Natural killer cell treated with Interleukin-12 subunit alpha and Interleukin-12 subunit beta and Interleukin-15 and Interleukin-18, amount 100 ng/mL, for 72 hours (primary cell): ENCODE data around the gene PRKCH. TPM values are rescaled to one million over a fixed set of nuclear protein-coding genes. Genes with fewer than 3 reads are reported as not detected.
A peak's percentile ranks its signal among the peaks of the same experiment; 100 is the strongest.

Source experiments
- ATAC-seq, 2 donors: fragments of 150-1000 bp; cut with Tn5 transposase in 1 of 2; sonication (Bioruptor Pico), chemical (Tn5 transposase) in 1 of 2; 2 replicates each; pipeline ENCODE4 v1.10.0; 2021
- DNase-seq: peaks from one replicate; pipeline ENCODE4 v3.0.0; 2022; ENCODE audit warnings: low spot score
- H3K27ac Mint-ChIP-seq, 2 donors: 1 replicate in 1 of 2; 2 replicates in 1 of 2; pipeline ENCODE4 v1.8.0; 2022; ENCODE audit warnings: mixed read lengths in 2 of 2, mild to moderate bottlenecking in 1 of 2, moderate library complexity in 1 of 2
- H3K27me3 Mint-ChIP-seq, 2 donors: 1 replicate in 1 of 2; 2 replicates in 1 of 2; pipeline ENCODE4 v1.8.0; 2022; ENCODE audit warnings: mixed read lengths in 2 of 2
- H3K36me3 Mint-ChIP-seq: one replicate; pipeline ENCODE4 v1.8.0; 2022; ENCODE audit warnings: mixed read lengths
- H3K4me1 Mint-ChIP-seq, 2 donors: 1 replicate in 1 of 2; 2 replicates in 1 of 2; pipeline ENCODE4 v1.8.0; 2022; ENCODE audit warnings: low read depth in 2 of 2, mixed read lengths in 2 of 2, mild to moderate bottlenecking in 1 of 2
- H3K4me3 Mint-ChIP-seq: one replicate; pipeline ENCODE4 v1.8.0; 2022; ENCODE audit warnings: mixed read lengths
- H3K9me3 Mint-ChIP-seq: 2 replicates; pipeline ENCODE4 v1.8.0; 2022; ENCODE audit warnings: mixed read lengths
- total RNA-seq, 2 donors: library from RNA; stranded (reverse); gene quantifications; one replicate each; pipeline ENCODE4 v1.2.3, GENCODE V29; 2022

The PRKCH gene
- total RNA-seq, 2 donors from 2014 or later = 182 to 216 TPM

DNA sequence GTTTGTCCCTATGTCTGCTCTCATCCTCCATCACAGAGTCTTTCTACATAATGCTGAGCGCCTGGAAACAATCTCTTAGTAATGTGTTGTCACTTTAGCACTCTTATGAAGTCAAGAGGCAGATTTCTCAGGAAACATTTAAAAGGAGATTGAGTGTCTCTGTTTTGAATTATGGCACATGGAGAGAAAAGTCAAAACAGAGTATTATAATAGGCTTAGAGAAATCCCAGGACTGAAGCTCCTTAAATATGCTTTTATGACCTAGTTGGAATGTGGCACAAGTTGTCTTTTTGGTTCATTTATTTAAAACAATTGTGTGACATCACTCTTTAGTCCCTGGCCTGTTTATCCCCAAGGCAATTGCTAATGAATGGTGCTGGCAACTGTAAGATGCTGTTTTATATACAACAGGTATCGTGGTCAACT lies 256.1 kb downstream of the PRKCH start:
- no peak for DNase-seq
- Mint-ChIP-seq H3K27ac (peak overlapping the region; percentile 2 to 50), H3K36me3 (peaks cover 6% of the 10 kb centered on the region), H3K27me3 (no peaks in the 10 kb centered on the region), H3K4me1 (peaks cover 27 to 46% of the 10 kb centered on the region in 2 donors), H3K9me3 (no peaks in the 10 kb centered on the region), H3K4me3 (peak overlapping the region; percentile 7)
- no peak for ATAC-seq

DNA sequence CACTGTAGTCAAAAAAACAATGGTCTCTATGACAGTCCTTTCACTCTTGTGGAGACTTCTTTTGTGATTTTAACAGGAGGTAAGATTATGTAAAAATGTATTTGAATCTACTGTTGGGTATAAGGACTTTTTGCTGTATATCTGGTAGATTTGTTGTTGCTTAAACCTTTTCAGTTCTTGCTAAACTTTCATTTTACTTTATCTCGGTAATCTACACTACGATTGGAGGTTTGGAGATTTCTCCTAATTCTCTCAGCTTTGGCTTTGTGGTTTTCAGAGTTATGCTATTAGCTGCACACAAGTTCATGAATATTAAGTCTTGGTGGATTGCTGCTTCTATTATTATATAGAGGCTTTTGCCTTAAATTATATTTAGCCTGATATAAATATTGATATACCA lies 257.4 kb downstream of the PRKCH start:
- ATAC-seq = peak; percentile 43 to 48
- Mint-ChIP-seq H3K4me1 (peaks cover 26 to 44% of the 10 kb centered on the region in 2 donors), H3K27me3 (no peaks in the 10 kb centered on the region), H3K36me3 (peaks cover 6% of the 10 kb centered on the region), H3K27ac (peak overlapping the region; percentile 2 to 50), H3K9me3 (no peaks in the 10 kb centered on the region), H3K4me3 (peak overlapping the region; percentile 59)
- DNase-seq = no peak

DNA sequence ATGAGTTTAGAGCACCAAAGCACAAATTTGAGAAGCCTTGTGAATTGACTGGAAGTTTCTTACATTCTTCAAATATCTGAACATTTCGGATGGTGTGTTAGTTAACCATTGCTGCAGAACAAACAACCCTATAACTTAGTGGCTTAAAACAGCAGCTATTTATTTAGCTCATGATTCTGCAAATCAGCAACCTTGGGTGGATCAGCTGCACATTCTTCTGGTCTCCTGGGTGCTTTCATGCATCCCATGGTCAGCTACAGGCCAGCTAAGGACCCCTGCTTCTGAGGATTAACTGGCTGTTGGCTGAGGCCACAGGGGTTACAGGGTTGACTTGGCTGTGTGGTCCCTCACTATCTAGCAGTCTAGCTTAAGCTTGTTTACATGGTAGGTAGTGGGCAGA lies 260.0 kb downstream of the PRKCH start:
- no peaks in the 10 kb centered on the region for H3K27me3 Mint-ChIP-seq
- DNase-seq = no peak
- no peak for ATAC-seq
- no peak overlapping the region for H3K4me3 Mint-ChIP-seq
- peak overlapping the region in 1 of 2 donors; percentile 76 for H3K27ac Mint-ChIP-seq
- peaks cover 6% of the 10 kb centered on the region for H3K36me3 Mint-ChIP-seq
- H3K9me3 Mint-ChIP-seq = no peaks in the 10 kb centered on the region
- H3K4me1 Mint-ChIP-seq = peaks cover 37 to 58% of the 10 kb centered on the region in 2 donors

DNA sequence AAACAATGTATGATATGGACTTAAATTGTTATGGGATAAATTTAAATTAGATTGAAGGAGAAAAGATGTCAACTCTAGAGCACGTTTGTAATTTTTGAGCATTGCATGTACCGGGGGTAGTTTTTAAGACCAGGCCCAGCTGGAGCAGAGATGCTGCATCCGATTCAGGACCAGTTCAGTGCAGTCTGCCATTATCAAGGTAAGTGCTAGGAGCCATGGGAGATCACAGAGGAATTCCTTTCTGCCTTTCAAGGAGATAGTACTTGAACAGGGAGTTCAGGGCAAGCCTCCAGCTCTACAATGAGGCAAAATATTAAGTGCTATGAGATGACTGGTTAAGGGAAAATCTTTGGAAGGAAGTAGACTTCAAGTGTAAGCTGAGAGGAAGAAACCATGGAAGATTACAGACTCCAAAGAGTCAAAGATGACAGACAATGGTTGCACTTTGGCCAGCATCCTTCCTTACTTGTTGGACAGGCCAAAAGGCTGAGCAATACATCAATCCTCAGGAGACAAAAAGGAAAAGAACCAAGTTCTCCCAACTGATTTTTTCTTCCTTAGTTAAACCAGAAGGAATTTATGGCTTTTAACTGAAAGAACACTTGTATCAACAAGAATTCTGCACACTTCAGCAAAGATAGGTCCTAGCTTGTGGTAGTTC lies 260.7 kb downstream of the PRKCH start:
- no peak for DNase-seq
- Mint-ChIP-seq H3K4me3 (no peak overlapping the region), H3K9me3 (no peaks in the 10 kb centered on the region), H3K27me3 (no peaks in the 10 kb centered on the region), H3K27ac (peak overlapping the region in 1 of 2 donors; percentile 76), H3K4me1 (peaks cover 38 to 59% of the 10 kb centered on the region in 2 donors), H3K36me3 (peaks cover 5% of the 10 kb centered on the region)
- ATAC-seq = no peak

DNA sequence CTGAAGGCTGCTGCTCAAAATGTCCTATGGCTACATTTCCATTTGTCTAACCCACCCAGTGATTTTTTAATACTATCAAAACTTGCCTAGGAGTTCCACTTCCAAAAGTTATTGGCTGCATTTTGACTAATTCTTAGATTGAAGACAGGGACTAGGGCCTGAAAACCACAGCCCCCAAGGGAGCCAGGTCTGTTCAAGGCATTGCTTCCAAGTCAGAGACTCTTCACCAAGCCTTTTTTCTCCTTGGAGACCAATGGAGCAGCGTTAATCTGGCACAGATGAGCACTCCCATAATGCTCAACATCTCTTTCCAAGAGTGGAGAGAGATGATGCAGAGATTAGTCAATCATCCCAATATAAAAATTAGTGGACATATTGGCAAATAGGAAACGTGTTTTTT lies 261.4 kb downstream of the PRKCH start:
- peaks cover 32 to 60% of the 10 kb centered on the region in 2 donors for H3K4me1 Mint-ChIP-seq
- no peaks in the 10 kb centered on the region for H3K36me3 Mint-ChIP-seq
- H3K27ac Mint-ChIP-seq = peak overlapping the region in 1 of 2 donors; percentile 23
- DNase-seq (no peak), ATAC-seq (no peak)
- no peaks in the 10 kb centered on the region for H3K9me3 Mint-ChIP-seq
- H3K27me3 Mint-ChIP-seq = no peaks in the 10 kb centered on the region
- H3K4me3 Mint-ChIP-seq = no peak overlapping the region

DNA sequence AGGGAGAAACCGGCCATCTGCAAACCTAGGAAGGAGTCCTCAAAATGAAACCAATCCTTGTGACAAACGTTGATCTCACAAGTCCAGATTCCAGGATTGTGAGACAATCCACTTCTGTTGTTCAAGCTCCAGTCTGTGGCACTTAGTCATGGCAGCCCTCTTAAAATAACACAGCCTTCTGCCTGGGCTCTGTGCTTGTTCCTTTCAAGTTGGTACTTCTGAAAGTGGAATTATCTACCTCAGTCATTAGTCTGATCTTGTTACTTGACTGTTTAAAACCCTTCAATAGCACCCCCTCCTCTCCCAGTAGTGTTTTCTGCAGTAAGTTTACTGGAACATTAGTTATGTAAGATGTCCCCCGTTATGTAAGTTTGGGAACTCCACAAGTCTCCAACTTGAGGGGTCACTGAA lies 263.0 kb downstream of the PRKCH start:
- Mint-ChIP-seq H3K4me1 (peaks cover 30 to 57% of the 10 kb centered on the region in 2 donors), H3K9me3 (no peaks in the 10 kb centered on the region), H3K27me3 (no peaks in the 10 kb centered on the region), H3K4me3 (peak overlapping the region; percentile 15), H3K36me3 (no peaks in the 10 kb centered on the region), H3K27ac (peak overlapping the region; percentile 75 to 93)
- DNase-seq (no peak), ATAC-seq (peak in 1 of 2 donors; percentile 69)

DNA sequence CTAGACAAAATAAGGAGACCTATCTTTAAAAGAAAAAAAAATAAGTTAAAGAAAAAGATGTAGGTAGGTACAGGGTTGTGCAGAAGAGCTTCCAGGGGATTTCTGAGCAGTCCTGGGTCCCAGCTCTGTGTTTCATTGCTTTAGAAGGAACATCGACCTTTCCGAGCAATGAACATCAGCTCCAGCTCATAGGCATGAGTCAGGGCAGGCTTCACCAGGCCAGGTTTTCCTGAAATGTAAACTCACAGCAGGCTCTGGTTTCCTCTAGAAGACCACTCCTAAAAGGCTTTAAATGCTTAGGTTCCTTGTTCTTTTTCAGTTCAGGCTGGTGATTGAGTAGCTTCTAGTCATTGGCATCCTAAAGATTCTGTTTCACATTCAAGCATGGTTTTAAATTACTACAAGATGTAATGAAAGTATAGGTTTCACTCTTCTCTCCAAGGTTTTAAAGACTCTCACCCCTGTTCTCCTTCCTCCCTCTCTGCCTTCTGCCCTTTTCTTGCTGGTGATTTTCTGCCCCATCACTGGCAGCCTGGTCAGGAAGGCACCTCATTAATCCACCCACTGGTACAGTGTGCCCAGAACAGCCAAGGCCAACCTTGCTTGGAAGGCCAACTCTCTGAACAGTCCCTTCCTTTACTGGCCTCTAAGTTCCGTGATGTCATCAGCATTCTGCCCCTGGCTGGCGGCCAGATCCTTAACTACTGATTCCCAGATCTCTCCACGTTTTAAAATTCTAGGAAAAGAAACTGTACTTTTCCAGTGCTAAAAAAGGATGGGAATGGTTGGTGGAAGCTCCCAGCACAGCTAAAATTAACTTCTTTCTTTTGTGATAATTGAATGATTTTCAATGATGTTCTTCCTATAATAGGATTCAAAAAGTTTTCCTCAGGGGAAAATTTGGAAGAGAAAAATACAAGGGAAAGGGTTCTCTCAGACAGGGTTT lies 264.5 kb downstream of the PRKCH start:
- Mint-ChIP-seq H3K27me3 (no peaks in the 10 kb centered on the region), H3K4me1 (peaks cover 41 to 59% of the 10 kb centered on the region in 2 donors), H3K36me3 (peaks cover 5% of the 10 kb centered on the region), H3K4me3 (peak overlapping the region; percentile 19), H3K27ac (peak overlapping the region; percentile 75 to 93), H3K9me3 (no peaks in the 10 kb centered on the region)
- no peak for DNase-seq
- ATAC-seq = no peak

DNA sequence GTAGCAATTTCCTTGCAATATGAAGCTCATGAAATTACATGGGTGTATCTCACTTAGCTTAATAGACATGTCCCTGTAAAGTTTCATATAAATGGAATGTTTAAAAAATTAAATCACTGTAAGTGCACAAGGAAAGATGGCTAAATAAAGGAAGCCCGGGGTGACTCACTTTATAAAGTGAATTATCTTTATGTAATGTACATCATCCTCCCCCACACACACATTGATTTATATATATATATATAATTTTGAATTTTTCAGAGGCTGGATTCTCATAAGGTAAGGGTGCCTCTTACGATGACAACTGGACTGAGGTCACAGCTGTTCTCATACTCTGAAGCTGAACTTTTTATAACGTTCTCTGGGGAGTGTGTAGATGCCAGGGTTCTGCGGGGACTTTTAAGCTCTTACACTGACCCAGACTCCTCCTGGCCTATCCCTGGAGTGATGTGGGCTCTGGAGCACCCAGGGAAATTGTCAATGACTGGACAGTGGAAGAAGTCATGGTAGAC lies 265.2 kb downstream of the PRKCH start:
- Mint-ChIP-seq H3K27me3 (no peaks in the 10 kb centered on the region), H3K9me3 (no peaks in the 10 kb centered on the region), H3K4me3 (peak overlapping the region; percentile 19), H3K36me3 (peaks cover 6% of the 10 kb centered on the region), H3K4me1 (peaks cover 45 to 58% of the 10 kb centered on the region in 2 donors), H3K27ac (peak overlapping the region; percentile 60 to 93)
- ATAC-seq (no peak), DNase-seq (no peak)

DNA sequence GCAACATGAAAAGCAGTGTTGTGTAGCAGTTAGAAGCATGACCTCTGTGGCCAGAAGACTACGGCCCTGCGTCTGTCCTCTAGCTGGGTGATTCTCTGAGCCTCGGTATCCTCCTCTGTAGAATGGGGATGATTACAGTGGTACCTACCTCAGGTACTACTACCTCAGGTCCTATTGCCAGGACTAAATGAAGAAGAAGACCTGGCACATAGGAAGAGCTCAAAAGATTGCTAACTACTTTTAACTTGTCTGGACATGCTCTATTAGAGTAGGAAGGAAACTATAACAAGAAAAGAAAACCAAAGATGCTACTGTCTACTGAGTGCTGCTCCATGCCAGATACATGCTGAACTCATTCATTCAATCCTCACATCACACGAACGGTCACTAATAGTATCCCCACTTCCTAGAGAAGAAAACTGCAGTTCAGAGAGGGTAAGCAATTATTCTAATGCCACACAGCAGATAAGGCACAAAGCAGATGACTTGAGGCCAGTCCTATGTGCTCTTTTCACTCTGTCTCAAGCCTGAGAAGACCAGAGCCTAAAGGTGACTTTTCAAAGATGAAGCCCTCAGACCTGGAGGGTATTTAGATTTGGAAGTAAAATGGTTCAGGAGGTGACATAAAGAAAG lies 265.8 kb downstream of the PRKCH start:
- Mint-ChIP-seq H3K4me1 (peaks cover 46 to 53% of the 10 kb centered on the region in 2 donors), H3K27me3 (no peaks in the 10 kb centered on the region), H3K4me3 (no peak overlapping the region), H3K36me3 (peaks cover 6% of the 10 kb centered on the region), H3K27ac (peak overlapping the region; percentile 0 to 93), H3K9me3 (no peaks in the 10 kb centered on the region)
- no peak for ATAC-seq
- DNase-seq = no peak

DNA sequence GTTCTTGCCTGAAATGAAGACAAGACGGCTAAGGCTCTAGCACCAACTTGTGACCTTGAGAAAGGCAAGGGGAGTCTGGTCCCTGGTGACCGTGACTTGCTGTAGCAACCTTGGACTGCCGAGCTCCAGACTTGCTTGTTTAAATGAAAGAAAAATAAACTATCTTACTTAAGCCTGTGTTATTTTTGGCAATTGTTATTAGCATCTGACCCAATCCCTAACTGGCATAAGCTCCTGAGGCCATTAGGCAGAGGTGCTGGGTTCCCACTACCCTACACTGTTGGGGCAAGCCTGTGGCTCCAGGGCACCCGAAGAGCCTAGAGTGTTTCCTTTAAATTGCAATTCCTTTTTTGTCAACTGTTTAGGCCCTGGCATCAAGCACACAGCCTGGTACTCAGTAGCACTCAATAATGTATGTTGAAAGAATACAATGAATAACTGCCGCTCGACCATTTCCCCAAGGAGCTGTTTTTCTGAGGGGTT lies 267.1 kb downstream of the PRKCH start:
- DNase-seq = no peak
- no peak for ATAC-seq
- peaks cover 10% of the 10 kb centered on the region for H3K36me3 Mint-ChIP-seq
- peaks cover 58 to 63% of the 10 kb centered on the region in 2 donors for H3K4me1 Mint-ChIP-seq
- H3K27me3 Mint-ChIP-seq = no peaks in the 10 kb centered on the region
- peak overlapping the region; percentile 49 for H3K4me3 Mint-ChIP-seq
- no peaks in the 10 kb centered on the region for H3K9me3 Mint-ChIP-seq
- H3K27ac Mint-ChIP-seq = peak overlapping the region; percentile 43 to 93

DNA sequence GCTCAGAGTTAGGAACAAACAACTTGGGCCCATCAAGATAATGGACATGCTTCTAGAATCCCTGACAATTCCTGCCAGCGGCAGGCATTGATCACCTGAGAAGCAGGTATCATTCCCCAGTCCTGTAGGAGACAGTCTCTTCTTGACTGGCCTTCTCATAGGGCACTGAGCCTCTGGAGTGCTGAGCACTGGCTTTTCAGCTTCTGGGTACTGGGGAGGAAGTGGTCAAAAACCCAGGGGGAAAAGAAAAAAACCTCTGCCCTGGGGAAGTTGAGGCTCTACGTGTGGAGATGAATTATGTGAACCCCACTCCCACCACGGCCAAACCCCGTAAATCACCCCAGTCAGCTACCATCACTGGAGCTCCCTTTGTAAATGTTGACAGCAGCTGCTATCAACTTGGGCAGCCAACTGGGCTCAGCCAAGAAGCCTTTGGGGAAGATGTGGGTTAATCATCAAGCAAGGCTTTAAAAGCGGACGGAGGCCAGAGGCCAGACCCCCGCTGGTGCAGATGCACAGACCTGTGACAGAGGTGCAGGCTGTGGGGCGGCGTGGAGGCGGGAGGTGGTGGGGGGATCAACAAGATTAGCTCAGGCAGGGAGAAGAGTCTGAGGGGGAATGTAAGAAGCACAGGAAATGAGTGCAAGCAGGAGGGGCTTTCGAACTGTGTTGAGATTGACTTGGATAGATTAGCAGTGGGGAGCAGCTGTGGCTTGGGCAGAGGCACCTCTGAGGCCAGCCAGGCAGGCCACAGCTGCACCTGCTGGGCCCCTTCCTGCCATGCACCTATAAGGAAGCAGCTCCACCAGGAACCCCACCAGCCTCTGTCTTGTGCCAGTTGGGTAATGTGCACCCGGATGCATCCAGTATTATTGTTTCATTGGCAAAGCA lies 268.6 kb downstream of the PRKCH start:
- Mint-ChIP-seq H3K4me3 (peak overlapping the region; percentile 28), H3K36me3 (peaks cover 10% of the 10 kb centered on the region), H3K27ac (peak overlapping the region; percentile 43 to 45), H3K27me3 (no peaks in the 10 kb centered on the region), H3K9me3 (no peaks in the 10 kb centered on the region), H3K4me1 (peaks cover 68 to 71% of the 10 kb centered on the region in 2 donors)
- peak in 1 of 2 donors; percentile 57 for ATAC-seq
- DNase-seq = no peak

DNA sequence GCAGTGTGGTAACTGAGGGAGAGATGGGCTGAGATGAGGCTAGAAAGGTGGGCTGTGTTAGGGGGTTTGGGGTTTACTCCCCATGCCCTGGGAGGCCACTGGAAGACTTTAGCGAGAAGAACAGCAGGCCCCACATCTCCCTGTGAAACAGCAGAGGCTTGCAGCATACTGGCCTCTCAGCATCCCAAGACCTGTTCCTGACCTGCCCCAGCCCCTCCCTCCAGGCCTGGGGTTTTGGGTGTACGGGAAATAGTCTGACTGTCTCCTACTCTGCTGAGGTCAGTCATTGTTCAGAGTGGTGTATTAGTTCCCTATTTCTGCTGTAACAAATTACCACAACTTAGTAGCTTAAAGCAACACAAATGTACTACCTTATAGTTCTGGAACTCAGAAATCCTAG lies 270.5 kb downstream of the PRKCH start:
- ATAC-seq = no peak
- Mint-ChIP-seq H3K9me3 (peaks cover 2% of the 10 kb centered on the region), H3K4me1 (peaks cover 71 to 74% of the 10 kb centered on the region in 2 donors), H3K4me3 (no peak overlapping the region), H3K36me3 (peaks cover 10% of the 10 kb centered on the region), H3K27me3 (no peaks in the 10 kb centered on the region), H3K27ac (peak overlapping the region; percentile 87 to 93)
- no peak for DNase-seq
